CD4-positive, alpha-beta T cell treated with Interleukin-12 subunit alpha and Interleukin-12 subunit beta, for 1 hour (primary cell): ENCODE results near the gene KIRREL1.

Source experiments
- DNase-seq: peaks from one replicate; pipeline ENCODE4 v3.0.0-alpha.2; 2020

KIRREL1 gene

GRCh38 chr1:158077411-158078256 lies 84.2 kb downstream of the KIRREL1 start:
- DNase-seq: no peak

GRCh38 chr1:158078569-158079080 lies 85.2 kb downstream of the KIRREL1 start:
- no peak for DNase-seq

GRCh38 chr1:158080066-158080465 lies 86.6 kb downstream of the KIRREL1 start:
- no peak for DNase-seq

GRCh38 chr1:158084336-158084735 lies 90.9 kb downstream of the KIRREL1 start:
- DNase-seq: no peak

GRCh38 chr1:158084747-158085146 lies 91.3 kb downstream of the KIRREL1 start:
- no peak for DNase-seq

GRCh38 chr1:158087320-158087927 lies 94.0 kb downstream of the KIRREL1 start:
- DNase-seq: peak; percentile 10

GRCh38 chr1:158089476-158089875 lies 96.0 kb downstream of the KIRREL1 start:
- no peak for DNase-seq

- DNase-seq: no peak
Measured at GRCh38 chr1:158089925-158090637, 96.6 kb downstream of the KIRREL1 start.

GRCh38 chr1:158093376-158093775 lies 99.9 kb downstream of the KIRREL1 start:
- no peak for DNase-seq

- DNase-seq: no peak
Measured at GRCh38 chr1:158094571-158094970, 101.1 kb downstream of the KIRREL1 start.

GRCh38 chr1:158095737-158096335 lies 102.4 kb downstream of the KIRREL1 start:
- DNase-seq: peak; percentile 35

- DNase-seq: no peak
Measured at GRCh38 chr1:158098256-158098655, 104.8 kb downstream of the KIRREL1 start.

GRCh38 chr1:158099185-158099584 lies 105.7 kb downstream of the KIRREL1 start:
- DNase-seq: no peak

- DNase-seq: no peak
Measured at GRCh38 chr1:158100498-158100897, 107.1 kb downstream of the KIRREL1 start.

- DNase-seq: no peak
Measured at GRCh38 chr1:158101455-158101854, 108.0 kb downstream of the KIRREL1 start.

- DNase-seq: no peak
Measured at GRCh38 chr1:158101927-158102326, 108.5 kb downstream of the KIRREL1 start.

GRCh38 chr1:158102881-158103674 lies 109.6 kb downstream of the KIRREL1 start:
- no peak for DNase-seq

GRCh38 chr1:158103861-158104522 lies 110.5 kb downstream of the KIRREL1 start:
- no peak for DNase-seq

GRCh38 chr1:158104891-158105290 lies 111.4 kb downstream of the KIRREL1 start:
- DNase-seq: no peak

- no peak for DNase-seq
Measured at GRCh38 chr1:158105352-158106095, 112.1 kb downstream of the KIRREL1 start.

- no peak for DNase-seq
Measured at GRCh38 chr1:158107916-158108315, 114.5 kb downstream of the KIRREL1 start.
